GM19193 (cell line): ENCODE data around the gene PARD6A.

Experiments used
- POLR2A ChIP-seq: IDR thresholded peaks from 4 replicates; pipeline ENCODE4 v1.6.1; 2011; ENCODE audit not compliant: insufficient read depth, insufficient read length; ENCODE audit errors: extremely low read depth

PARD6A gene

GRCh38 chr16:67668495-67669157 lies 7.9 kb downstream of the PARD6A start:
- TF ChIP-seq POLR2A, result no peak

DNA sequence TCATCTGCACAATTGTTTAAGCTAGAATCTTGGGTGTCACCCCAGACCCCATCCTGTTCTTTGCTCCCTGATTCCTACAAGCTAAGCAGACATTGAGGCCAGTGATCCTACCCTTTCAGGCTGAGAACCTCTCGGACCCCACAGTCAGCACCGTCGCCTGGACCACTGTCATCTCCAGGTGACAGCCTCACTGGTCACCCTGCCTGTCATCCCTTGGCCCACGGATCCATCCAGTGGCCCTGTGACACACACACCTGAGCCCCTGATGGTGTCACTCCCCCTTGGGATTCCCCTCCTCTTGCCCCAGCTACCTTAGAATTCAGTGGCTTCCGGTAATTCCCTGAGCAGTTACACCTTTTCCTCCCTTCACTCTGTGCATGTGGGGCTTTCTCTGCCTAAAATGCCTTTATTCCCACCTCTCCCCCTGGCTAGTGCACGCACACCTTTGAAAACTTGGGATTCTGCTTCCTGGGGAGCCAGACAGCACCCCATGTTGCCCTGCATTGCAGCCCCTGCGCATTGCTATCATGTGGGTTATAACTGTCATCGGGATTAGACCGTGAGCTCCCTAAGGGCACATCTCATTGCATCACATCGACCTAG lies 8.8 kb downstream of the PARD6A start:
- TF ChIP-seq POLR2A, result no peak

DNA sequence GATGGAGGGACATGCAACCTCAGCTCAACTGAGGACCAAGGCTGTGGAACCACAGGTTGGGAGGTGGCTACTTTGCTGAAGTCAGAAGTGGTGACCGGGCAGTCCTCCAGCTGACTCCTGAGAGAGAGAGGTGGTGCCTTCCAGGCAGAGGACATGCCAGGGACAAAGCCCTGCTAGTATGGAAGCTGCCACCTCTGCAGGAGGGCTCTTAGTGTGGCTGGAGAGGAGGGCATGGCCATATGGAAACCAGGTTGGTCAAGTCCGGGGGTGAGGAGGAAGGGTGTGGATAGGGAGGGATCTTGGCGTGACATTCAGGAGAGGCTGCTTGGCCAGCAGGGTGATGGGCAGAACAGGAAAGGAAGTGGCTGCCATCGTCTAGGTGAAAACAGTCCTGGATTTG lies 11.5 kb downstream of the PARD6A start:
- no peak for TF ChIP-seq POLR2A

- no peak for TF ChIP-seq POLR2A
These were observed 12.2 kb downstream of the PARD6A start for GRCh38 chr16:67672739-67673662.

DNA sequence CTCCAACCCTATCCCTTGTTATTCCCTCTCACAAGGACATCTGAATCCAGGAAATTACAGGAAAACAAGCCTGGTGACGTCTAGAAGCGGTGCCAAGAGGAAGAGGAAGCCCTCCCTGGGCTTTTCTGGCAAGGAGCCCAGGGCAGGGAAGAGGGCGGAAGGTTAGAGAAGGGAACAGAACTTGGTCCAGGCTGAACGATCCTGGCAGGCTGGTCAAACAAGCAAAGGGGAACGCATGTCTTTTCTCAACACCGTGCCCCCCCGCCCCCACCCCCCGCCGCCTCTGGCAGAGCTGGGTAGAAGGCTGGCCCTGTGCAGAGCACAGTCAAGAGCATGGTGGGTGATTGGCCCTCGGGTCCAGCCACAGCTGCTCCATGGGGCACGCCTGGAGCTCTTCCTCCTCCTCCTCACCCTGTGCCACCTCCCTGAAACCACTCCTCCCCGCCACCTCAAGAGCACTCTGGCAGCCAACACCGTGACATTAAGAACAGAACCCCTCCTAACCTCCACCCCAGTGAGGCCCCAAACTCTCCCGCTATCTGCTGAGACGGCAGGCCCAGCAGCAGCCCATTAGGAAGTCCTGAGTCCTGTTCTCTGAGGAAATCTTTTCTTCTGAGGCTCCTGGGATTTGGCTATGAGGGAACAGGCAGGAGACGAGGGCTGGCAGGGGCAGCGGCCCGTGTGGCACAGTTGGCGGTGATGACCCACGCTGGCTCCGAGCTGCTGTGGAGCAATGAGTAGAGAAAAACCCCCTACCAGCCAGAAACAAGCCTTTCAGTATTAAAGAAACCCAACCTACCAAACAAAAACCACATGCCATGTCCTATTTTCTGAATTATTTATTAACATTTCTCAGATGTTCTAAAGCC lies 13.2 kb downstream of the PARD6A start:
- no peak for TF ChIP-seq POLR2A

DNA sequence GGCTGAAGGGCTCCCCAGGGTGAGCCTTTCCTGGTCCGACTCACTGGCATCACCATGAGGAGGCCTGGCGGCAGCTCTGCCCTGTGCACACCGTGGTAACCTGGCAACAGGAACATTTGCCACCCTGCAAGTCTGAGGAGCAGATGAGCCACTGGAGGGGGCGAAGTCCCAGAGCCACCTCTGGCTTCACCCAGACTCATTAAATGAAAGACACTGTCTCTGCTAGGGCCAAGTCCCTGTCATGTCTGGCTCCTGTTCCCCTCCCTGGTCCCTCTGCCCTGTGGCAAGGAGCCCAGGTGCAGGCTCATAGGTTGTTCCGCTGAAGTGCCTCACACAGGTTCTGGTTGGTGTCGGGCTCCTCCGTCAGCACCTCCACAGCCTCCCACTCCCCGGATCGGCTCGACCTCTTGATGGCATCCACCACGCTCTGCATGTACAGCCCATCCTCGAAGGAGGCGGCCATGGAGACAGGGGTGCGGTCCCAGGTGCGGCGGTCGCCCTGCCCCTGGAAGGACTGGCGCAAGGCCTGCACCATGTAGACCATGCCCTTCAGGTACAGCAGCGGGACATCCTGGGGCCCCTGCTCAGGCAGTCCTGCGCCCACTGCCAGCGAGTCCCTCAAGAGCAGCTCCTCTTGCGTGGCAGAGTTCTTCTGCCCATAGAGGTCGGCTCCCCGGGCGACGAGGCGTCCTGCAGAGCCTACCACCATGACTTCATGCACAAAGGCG lies 14.3 kb downstream of the PARD6A start:
- TF ChIP-seq POLR2A, result no peak

- no peak for TF ChIP-seq POLR2A
These were observed 14.8 kb downstream of the PARD6A start for GRCh38 chr16:67675579-67675935.

DNA sequence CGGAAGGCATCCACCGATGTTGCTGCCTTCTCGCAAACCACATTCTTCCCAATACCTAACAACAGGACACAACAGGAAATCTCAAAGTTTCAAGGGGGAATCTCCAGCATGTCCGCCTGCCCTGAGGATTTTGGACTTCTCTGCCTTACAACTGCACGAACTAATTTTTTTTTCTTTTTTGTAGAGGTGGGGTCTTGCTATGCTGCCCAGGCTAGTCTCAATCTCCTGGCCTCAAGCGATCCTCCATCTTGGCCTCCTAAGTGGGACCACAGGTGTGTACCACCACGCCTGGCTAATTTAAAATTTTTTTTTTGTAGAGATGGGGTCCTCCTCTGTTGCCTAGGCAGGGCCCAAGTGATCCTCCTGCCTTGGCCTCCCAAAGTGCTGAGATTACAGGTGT lies 15.2 kb downstream of the PARD6A start:
- TF ChIP-seq POLR2A, result no peak

DNA sequence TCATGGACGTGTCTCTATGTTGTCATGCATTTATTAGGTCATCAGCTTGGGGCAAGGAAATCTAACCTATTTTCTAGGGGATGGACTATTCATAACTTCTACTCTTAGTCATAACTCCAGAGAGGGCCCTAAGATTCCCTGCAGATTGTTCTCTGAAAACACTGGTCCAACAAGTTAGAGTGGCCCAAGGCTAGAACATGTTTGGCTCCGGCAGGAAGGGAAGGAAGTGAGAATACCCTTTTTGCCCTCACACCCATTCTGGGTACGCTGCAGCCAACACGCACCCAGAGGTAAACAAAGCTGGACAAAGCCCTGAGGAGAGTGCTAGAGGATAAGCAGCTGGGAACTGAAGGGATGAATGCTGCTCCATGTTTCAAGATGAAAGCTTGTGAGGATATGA lies 15.8 kb downstream of the PARD6A start:
- TF ChIP-seq POLR2A, result no peak

DNA sequence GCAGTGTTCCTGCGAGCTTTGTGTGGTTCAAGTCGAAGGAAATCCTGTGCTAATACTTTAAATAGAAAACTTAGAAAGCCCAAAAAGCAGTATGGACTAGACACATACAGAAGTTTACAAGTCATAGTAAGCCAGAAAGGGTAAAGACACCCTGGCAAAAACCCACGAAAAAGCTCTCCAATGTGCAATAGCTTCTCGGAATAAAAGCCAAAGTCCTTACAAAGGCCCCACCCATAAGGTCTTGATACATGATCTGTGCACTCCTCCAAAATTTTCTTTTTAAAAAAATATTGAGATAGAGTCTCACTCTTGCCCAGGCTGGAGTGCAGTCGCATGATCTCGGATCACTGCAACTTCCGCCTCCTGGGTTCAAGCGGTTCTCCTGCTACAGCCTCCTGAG lies 16.2 kb downstream of the PARD6A start:
- TF ChIP-seq POLR2A, result no peak

DNA sequence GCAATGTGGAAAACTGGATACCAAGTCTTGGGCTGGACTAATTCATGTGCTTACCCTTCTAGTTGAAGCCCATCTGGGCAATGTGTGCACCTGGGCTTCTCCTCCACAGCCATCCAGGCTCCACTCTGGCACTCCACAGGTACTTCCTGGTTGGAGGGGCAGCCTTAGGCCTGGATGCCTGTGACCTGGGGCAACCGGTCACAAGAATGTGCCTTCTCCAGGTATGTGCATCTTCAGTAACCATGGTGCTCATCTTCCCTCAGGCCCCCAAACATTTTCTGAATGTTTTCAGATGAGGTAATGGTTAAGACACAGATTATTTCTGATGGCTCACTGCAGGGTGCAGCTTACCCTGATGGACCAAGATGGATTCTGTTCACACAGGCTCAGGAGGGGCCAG lies 17.0 kb downstream of the PARD6A start:
- no peak for TF ChIP-seq POLR2A

DNA sequence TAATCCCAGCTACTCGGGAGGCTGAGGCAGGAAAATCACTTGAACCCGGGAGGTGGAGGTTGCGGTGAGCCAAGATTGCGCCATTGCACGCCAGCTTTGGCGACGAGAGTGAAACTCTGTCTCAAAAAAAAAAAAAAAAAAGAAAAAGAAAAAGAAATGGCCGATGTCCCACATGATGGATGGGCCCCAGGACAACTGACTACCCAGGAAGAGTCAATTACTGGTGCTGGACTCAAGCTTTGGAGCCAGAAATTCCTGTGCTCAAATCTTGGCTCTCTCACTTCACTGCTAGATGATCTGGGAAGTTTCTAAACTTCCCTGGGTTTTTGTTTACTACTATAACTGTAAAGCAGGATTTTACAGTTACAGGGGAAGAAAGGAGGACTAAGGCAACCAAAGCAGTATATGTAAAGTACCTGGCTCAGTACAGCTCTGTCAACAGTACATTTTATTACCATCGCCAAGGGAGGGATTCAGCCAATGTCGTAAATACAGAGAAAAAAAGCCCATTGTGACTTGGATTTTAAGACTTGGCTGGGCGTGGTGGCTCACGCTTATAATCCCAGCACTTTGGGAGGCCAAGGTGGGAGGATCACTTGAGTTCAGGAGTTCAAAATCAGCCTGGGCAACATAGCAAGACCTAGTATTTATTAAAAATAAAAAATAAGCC lies 17.7 kb downstream of the PARD6A start:
- TF ChIP-seq POLR2A, result no peak
